Epithelial cell of proximal tubule (primary cell): ENCODE results near the gene CRYBA4. TPM values are rescaled to one million over a fixed set of nuclear protein-coding genes. Genes with fewer than 3 reads are reported as not detected.

ENCODE experiments used
- DNase-seq: peaks from one replicate; pipeline ENCODE4 v3.0.0-alpha.2; 2011; ENCODE audit warnings: low read depth
- H3K4me3 ChIP-seq: 2 replicates; pipeline ENCODE4 v1.5.1; 2011; ENCODE audit warnings: low read depth, mild to moderate bottlenecking, low read length
- total RNA-seq: library from RNA; depleted of rRNA; stranded (reverse); fragments of >200 nt; gene quantifications from 2 replicates; pipeline ENCODE4 v1.2.3, GENCODE V29; 2015
- TF ChIP-seq, protein P1 (sequence below): conservative IDR thresholded peaks from 2 replicates; pipeline ENCODE4 v1.5.1; 2012; ENCODE audit warnings: low read depth, mild to moderate bottlenecking, low read length

CRYBA4 gene
- total RNA-seq = not detected in 2 replicates

- no peak within 1 kb of the TSS for H3K4me3 ChIP-seq
- DNase-seq = no peak
- TF ChIP-seq, protein P1, sequence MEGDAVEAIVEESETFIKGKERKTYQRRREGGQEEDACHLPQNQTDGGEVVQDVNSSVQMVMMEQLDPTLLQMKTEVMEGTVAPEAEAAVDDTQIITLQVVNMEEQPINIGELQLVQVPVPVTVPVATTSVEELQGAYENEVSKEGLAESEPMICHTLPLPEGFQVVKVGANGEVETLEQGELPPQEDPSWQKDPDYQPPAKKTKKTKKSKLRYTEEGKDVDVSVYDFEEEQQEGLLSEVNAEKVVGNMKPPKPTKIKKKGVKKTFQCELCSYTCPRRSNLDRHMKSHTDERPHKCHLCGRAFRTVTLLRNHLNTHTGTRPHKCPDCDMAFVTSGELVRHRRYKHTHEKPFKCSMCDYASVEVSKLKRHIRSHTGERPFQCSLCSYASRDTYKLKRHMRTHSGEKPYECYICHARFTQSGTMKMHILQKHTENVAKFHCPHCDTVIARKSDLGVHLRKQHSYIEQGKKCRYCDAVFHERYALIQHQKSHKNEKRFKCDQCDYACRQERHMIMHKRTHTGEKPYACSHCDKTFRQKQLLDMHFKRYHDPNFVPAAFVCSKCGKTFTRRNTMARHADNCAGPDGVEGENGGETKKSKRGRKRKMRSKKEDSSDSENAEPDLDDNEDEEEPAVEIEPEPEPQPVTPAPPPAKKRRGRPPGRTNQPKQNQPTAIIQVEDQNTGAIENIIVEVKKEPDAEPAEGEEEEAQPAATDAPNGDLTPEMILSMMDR = no peak
These were observed at the start of gene CRYBA4 for GRCh38 chr22:26621663-26622062. Gene CRYBA4 (plus strand): TSS chr22:26621963. CDS start chr22:26622597, 634 bp downstream.

DNA sequence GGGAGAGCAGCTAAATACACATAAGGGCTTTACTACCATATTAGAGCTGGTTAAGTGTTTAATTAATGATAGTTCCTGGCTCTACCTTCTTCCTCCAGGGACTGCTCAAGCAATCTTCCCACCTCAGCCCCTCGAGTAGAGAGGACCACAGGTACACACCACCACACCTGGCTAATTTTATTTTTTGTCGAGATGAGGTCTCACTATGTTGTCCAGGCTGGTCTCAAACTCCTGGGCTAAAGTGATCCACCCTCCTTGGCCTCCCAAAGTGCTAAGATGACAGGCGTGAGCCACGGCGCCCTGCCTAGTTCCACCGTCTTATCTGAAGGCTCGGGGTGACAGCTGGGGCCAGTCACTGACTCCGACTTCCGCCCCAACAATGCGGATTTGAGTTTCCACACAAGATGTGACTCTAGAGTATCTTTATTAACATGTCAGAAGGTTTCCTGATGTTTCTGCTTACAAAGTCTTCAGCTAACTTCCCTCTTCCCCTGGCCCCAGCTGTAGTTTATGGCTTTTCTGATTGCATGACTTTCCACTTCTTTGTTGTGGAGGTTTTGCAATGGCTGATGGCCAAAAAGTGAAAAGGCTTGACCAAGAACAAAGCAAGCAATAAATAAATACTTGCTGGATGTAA is 48.6 kb upstream of the CRYBA4 start:
- DNase-seq = no peak
- TF ChIP-seq, protein P1 = no peak
- no peak overlapping the region for H3K4me3 ChIP-seq

DNA sequence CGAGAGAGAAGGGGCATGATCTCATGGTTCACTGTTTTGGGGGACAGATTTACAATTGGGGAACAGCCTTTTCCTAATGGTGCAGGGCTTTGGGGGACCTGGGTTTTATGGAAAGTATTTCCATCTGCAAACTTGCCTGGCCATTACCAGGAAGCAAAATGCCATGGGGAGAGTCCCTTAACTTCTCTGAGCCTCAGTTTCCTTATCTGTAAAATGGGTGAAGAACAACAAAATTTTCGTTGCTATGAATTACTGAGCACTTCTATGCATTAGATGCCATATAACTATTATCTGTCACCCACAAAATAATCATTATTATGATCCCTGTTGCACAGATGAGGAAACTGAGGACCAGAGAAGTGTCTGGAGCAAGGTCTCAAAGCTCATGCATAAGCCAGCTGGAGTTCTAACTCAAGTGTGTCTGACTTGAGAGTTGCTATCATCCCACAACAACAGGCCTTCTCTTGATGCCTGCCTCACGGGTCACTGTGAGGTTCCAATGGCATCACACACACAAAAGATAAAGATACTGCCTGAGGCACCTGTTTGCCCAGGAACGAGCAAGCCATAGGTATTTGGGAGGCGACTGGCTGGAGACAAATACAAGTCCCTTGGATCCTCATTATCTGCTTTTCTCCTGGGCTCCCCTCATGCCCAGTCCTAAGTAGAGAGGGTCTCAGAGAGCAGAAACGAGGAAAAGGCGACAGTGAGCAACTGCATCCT is 47.6 kb upstream of the CRYBA4 start:
- TF ChIP-seq, protein P1 = no peak
- no peak overlapping the region for H3K4me3 ChIP-seq
- DNase-seq = no peak

- no peak for DNase-seq
- TF ChIP-seq, protein P1 = no peak
- H3K4me3 ChIP-seq = no peak overlapping the region
These were observed 45.6 kb upstream of the CRYBA4 start for GRCh38 chr22:26576026-26576680.

DNA sequence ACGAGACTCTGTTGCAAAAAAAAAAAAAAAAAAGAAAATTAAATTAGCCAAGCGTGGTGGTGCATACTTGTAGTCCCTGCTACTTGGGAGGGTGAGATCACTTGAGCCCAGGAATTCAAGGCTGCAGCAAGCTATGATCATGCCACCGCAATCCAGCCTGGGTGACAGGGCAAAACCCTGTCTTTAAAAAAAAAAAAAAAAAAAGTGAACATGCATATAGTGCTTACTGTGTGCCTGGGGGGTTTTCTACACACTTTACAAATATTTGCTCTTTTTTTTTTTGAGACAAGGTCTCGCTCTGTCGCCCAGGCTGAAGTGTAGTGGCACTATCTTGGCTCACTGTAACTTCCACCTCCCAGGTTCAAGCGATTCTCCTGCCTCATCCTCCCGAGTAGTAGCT is 44.7 kb upstream of the CRYBA4 start:
- TF ChIP-seq, protein P1 = no peak
- no peak overlapping the region for H3K4me3 ChIP-seq
- DNase-seq = no peak

DNA sequence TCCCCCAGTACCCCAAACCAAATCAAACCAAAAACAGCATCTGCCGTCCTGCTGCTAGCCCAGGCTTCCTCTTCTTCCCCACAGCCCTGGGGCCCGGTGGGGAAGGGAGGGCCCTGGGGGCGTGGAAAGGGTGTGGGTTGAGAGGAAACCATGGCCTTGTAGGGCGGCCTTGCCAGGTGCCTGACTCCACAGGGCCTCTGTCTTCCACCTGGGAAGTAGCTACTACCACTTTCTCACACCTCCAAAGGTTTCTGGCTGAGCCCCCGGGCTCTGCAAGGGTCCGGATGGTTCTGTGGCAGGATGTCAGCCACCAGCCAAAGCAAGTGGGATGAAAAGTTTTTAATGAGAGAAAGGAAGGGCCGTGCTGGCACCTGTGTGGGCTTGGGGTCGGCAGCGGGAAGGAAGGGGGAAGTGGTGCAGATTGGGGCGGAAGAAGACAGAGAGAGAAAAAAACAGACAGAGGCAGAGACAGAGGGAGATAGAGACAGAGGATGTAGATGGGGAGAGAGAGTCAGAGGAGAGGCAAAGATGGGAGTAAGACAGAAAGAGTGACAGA is 42.4 kb upstream of the CRYBA4 start:
- TF ChIP-seq, protein P1 = no peak
- no peak for DNase-seq
- no peak overlapping the region for H3K4me3 ChIP-seq
